ENCODE results near the gene ELAVL1. TPM values are rescaled to one million over a fixed set of nuclear protein-coding genes. Genes with fewer than 3 reads are reported as not detected.

Gene ELAVL1
- polyA plus RNA-seq, 1 of the 3 experiments (the other 2 are of a cell fraction): 49.6 TPM

DNA sequence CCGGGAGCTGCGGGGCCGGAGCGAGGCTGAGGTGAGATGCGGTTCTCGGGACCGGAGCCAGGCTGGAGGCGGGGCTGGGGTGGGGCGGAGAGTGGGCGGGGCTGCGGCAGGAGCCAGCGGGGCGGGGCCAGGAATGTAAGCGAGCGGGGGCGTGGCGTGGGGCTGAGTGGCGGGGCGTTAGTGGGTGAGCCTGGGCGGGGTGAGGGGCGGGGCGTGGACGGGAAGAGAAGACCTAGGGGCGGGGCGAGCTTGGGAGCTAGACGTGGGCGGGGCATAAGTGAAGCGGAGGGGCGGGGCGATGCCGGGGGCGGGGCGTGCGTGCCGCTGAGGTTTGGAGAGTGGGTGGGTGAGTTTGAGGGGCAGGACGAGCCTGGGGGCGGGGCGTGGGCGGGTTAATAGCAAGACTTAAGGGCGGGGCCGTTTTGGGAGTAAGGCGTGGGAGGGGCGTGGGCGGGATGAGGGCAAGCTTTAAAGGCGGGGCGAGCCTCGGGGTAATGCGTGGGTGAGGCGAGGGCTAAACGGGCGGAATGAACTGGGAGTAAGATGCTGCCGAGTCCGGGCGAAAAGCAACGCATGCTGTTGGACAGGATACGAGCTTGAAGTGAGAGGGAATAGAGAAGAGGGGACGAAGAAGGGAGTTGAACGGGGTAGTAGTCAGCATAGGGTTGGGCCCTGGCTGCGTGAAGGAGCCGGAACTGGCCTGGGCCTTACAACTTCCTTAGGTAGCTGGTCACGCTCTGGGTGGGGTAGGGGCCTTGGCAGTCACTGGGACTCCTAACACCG lies 84.7 kb downstream of the ELAVL1 start:
- Histone ChIP-seq H3K27ac (ENCODE audit: low read depth in 2 of 2, low read length in 1 of 2) (peak overlapping the region; percentile 86 to 92), H3F3A (replicated peaks; ENCODE audit: insufficient read depth) (peaks cover 4% of the 10 kb centered on the region), H3K9ac (peak overlapping the region; percentile 81), H3K27me3 (ENCODE audit: insufficient read depth) (peaks cover 4% of the 10 kb centered on the region; the same call in 1 of the 2 replicates), H3K4me2 (peak overlapping the region; percentile 94), H3K4me1 (ENCODE audit: control insufficient read depth in 1 of 2, insufficient read depth in 2 of 2, low read depth in 1 of 2, low read length in 1 of 2) (peaks cover 10 to 39% of the 10 kb centered on the region in 2 experiments; a peak in 2 of 4 replicates), H3K9me3 (no peaks in the 10 kb centered on the region), H4K20me1 (ENCODE audit: insufficient read depth) (peaks cover 33% of the 10 kb centered on the region), H3K9me2 (no peaks in the 10 kb centered on the region), H2AFZ (ENCODE audit: low read depth) (peak overlapping the region; percentile 84; the same call in 1 of the 2 replicates), H3K4me3 (ENCODE audit: low read depth in 2 of 2, low read length in 1 of 2) (peak overlapping the region; percentile 77), H3K79me2 (ENCODE audit: insufficient read depth) (peaks cover 24% of the 10 kb centered on the region; the same call in 1 of the 2 replicates), H3K36me3 (replicated peaks in 1 of 2; ENCODE audit: control insufficient read depth in 1 of 2, insufficient read depth in 2 of 2, low read length in 1 of 2) (peaks cover 0 to 20% of the 10 kb centered on the region in 2 experiments)
- POLR2A ChIA-PET: interaction anchor here (0.6 to 2.4 kb wide), 7 partner anchors 8 to 59 kb away, joined by 3 to 10 read pairs (median 8); partner anchors contain the start of genes MAP2K7, PRR36 and TIMM44
- DNase-seq: peak; percentile 97
- CTCF ChIA-PET: interaction anchor here (1.1 to 5.0 kb wide), 9 partner anchors 9 to 352 kb away, joined by 3 to 36 read pairs (median 4); partner anchors contain the start of genes MAP2K7 and TIMM44
- 3% methylated on average over 55 of the region's 62 CpGs for WGBS (ENCODE audit: low lambda C conversion rate)
- TF ChIP-seq SIN3A (IDR thresholded peaks at IDR 0.05; ENCODE audit: borderline replicate concordance, low read depth, low read length) (0 out of 2 replicates have a peak, but pooled peaks have one; percentile 10), EP300 (IDR thresholded peaks at IDR 0.05; ENCODE audit: borderline replicate concordance in 1 of 2, low read depth in 1 of 2, low read length in 1 of 2) (no peak), JUND (IDR thresholded peaks at IDR 0.05) (no peak), POLR2AphosphoS5 (IDR thresholded peaks at IDR 0.05; ENCODE audit: low read depth, low read length) (peak; percentile 59; the same call in 1 of the 2 replicates)
- TF ChIP-seq, protein P1, sequence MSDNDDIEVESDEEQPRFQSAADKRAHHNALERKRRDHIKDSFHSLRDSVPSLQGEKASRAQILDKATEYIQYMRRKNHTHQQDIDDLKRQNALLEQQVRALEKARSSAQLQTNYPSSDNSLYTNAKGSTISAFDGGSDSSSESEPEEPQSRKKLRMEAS (IDR thresholded peaks at IDR 0.05; ENCODE audit: low read depth): peak; percentile 48; the same call in 1 of the 2 replicates
- TF ChIP-seq, protein P2, sequence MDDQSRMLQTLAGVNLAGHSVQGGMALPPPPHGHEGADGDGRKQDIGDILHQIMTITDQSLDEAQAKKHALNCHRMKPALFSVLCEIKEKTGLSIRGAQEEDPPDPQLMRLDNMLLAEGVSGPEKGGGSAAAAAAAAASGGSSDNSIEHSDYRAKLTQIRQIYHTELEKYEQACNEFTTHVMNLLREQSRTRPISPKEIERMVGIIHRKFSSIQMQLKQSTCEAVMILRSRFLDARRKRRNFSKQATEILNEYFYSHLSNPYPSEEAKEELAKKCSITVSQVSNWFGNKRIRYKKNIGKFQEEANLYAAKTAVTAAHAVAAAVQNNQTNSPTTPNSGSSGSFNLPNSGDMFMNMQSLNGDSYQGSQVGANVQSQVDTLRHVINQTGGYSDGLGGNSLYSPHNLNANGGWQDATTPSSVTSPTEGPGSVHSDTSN (IDR thresholded peaks at IDR 0.05): peak; percentile 55

DNA sequence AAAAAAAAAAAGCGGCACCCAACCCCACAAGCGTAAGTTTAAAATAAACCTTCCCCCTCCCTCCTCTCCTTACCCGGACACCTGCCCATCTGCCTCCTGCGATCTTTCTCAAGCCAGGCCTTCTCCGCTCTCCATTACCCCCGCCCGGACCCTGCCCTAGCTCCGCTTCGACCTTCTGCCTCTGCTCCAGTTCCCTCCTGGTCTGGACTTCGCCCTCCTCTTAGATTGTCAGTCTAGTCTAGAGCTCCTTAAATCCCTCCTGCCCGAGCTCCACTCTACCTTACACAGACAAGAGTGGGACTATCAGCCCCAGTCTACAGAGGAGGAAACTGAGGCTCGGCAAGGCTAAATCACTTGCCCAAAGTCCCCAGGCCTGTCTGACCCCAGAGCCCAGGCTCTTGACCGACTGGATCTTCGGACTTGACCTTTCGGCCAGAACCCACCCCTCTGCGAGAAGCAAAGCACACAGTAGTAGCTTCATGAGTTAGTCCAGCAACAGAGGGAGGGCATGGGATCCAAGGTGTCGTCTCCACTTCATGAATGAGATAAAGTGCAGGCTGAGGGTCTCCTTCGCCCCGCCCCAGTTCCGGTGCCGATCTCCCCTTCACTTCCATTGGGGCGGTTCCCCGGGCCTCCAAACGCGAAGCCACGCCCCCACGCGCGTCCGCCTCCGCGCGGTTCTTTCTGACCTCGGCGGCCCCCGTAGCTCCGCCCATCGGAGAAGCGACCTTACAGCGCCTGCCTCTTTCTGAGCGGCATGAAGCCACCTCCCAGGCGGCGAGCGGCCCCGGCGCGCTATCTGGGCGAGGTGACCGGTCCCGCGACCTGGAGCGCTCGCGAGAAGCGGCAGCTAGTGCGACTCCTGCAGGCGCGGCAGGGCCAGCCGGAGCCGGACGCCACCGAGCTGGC lies 85.6 kb downstream of the ELAVL1 start, which contains the start of gene SNAPC2:
Gene SNAPC2 (plus strand): TSS at position 729 of the 909 bp plus-strand sequence. CDS start 29 bp downstream, at position 758.
- POLR2A ChIA-PET: interaction anchor here (0.6 to 2.4 kb wide), 7 partner anchors 9 to 58 kb away, joined by 3 to 10 read pairs (median 8); partner anchors contain the start of genes MAP2K7, PRR36 and TIMM44
- Histone ChIP-seq H3K27ac (ENCODE audit: low read depth in 2 of 2, low read length in 1 of 2) (peak within 1 kb of the TSS; percentile 86 to 92), H2AFZ (ENCODE audit: low read depth) (peak within 1 kb of the TSS; percentile 84; the same call in 1 of the 2 replicates), H3K4me1 (ENCODE audit: control insufficient read depth in 1 of 2, insufficient read depth in 2 of 2, low read depth in 1 of 2, low read length in 1 of 2) (peaks cover 10 to 41% of the 10 kb centered on the region in 2 experiments; a peak in 2 of 4 replicates), H3K4me3 (ENCODE audit: low read depth in 2 of 2, low read length in 1 of 2) (peak within 1 kb of the TSS; percentile 77), H4K20me1 (ENCODE audit: insufficient read depth) (peaks cover 32% of the 10 kb centered on the region), H3K36me3 (replicated peaks in 1 of 2; ENCODE audit: control insufficient read depth in 1 of 2, insufficient read depth in 2 of 2, low read length in 1 of 2) (peaks cover 0 to 20% of the 10 kb centered on the region in 2 experiments), H3K9me2 (no peaks in the 10 kb centered on the region), H3K4me2 (peak within 1 kb of the TSS; percentile 94), H3K79me2 (ENCODE audit: insufficient read depth) (peaks cover 24% of the 10 kb centered on the region; the same call in 1 of the 2 replicates), H3K9ac (peak within 1 kb of the TSS; percentile 81), H3K9me3 (no peaks in the 10 kb centered on the region), H3K27me3 (ENCODE audit: insufficient read depth) (peaks cover 7% of the 10 kb centered on the region; the same call in 1 of the 2 replicates), H3F3A (replicated peaks; ENCODE audit: insufficient read depth) (peaks cover 4% of the 10 kb centered on the region)
- 55% methylated on average over 20 of the region's 62 CpGs for WGBS (ENCODE audit: low lambda C conversion rate)
- CTCF ChIA-PET: interaction anchor here (0.6 to 5.0 kb wide), 11 partner anchors 10 to 352 kb away, joined by 3 to 36 read pairs (median 4); partner anchors contain the start of genes MAP2K7, PRR36 and TRAPPC5
- DNase-seq: peak; percentile 90
- TF ChIP-seq RAD21 (IDR thresholded peaks at IDR 0.05; ENCODE audit: low read length) (no peak), SIN3A (IDR thresholded peaks at IDR 0.05; ENCODE audit: borderline replicate concordance, low read depth, low read length) (peak; percentile 76; the same call in 1 of the 2 replicates), RXRA (IDR thresholded peaks at IDR 0.05; ENCODE audit: borderline replicate concordance, low read depth) (no peak), NFIC (IDR thresholded peaks at IDR 0.05; ENCODE audit: borderline replicate concordance) (peak; percentile 37; the same call in 1 of the 2 replicates), MEF2A (IDR thresholded peaks at IDR 0.05; ENCODE audit: borderline replicate concordance, low read depth) (no peak), TAF1 (IDR thresholded peaks at IDR 0.05; ENCODE audit: borderline replicate concordance, low read depth, low read length) (no peak; the same call in 1 of the 2 replicates), EZH2phosphoT487 (IDR thresholded peaks at IDR 0.05; ENCODE audit: borderline replicate concordance, low read depth) (no peak), NRF1 (IDR thresholded peaks at IDR 0.05; ENCODE audit: low read depth, low read length) (no peak)
- TF ChIP-seq, protein P3, sequence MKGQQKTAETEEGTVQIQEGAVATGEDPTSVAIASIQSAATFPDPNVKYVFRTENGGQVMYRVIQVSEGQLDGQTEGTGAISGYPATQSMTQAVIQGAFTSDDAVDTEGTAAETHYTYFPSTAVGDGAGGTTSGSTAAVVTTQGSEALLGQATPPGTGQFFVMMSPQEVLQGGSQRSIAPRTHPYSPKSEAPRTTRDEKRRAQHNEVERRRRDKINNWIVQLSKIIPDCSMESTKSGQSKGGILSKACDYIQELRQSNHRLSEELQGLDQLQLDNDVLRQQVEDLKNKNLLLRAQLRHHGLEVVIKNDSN (IDR thresholded peaks at IDR 0.05; ENCODE audit: borderline replicate concordance, low read depth): no peak
- TF ChIP-seq, protein P4, sequence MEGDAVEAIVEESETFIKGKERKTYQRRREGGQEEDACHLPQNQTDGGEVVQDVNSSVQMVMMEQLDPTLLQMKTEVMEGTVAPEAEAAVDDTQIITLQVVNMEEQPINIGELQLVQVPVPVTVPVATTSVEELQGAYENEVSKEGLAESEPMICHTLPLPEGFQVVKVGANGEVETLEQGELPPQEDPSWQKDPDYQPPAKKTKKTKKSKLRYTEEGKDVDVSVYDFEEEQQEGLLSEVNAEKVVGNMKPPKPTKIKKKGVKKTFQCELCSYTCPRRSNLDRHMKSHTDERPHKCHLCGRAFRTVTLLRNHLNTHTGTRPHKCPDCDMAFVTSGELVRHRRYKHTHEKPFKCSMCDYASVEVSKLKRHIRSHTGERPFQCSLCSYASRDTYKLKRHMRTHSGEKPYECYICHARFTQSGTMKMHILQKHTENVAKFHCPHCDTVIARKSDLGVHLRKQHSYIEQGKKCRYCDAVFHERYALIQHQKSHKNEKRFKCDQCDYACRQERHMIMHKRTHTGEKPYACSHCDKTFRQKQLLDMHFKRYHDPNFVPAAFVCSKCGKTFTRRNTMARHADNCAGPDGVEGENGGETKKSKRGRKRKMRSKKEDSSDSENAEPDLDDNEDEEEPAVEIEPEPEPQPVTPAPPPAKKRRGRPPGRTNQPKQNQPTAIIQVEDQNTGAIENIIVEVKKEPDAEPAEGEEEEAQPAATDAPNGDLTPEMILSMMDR (IDR thresholded peaks at IDR 0.05): no peak
- TF ChIP-seq, protein P5, sequence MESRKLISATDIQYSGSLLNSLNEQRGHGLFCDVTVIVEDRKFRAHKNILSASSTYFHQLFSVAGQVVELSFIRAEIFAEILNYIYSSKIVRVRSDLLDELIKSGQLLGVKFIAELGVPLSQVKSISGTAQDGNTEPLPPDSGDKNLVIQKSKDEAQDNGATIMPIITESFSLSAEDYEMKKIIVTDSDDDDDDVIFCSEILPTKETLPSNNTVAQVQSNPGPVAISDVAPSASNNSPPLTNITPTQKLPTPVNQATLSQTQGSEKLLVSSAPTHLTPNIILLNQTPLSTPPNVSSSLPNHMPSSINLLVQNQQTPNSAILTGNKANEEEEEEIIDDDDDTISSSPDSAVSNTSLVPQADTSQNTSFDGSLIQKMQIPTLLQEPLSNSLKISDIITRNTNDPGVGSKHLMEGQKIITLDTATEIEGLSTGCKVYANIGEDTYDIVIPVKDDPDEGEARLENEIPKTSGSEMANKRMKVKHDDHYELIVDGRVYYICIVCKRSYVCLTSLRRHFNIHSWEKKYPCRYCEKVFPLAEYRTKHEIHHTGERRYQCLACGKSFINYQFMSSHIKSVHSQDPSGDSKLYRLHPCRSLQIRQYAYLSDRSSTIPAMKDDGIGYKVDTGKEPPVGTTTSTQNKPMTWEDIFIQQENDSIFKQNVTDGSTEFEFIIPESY (IDR thresholded peaks at IDR 0.05; ENCODE audit: borderline replicate concordance, low read depth): no peak

Data from SK-N-SH (cell line).